HG02852 (cell line): ENCODE measurements around the gene SMIM45.

Source experiments
- ATAC-seq: cut with Tn5 transposase; IDR thresholded peaks from one replicate; pipeline ENCODE4 v1.9.1; 2021; ENCODE audit warnings: mild to moderate bottlenecking, moderate library complexity; ENCODE audit not compliant: unreplicated experiment

Gene SMIM45

GRCh38 chr22:41998361-41999261, 46.7 kb downstream of the SMIM45 start, which contains the start of gene WBP2NL:
Gene WBP2NL, plus strand, starts transcription at chr22:41998788. Its CDS starts 31 bp downstream, at chr22:41998819.
- ATAC-seq = peak; percentile 85

- ATAC-seq = no peak
Measured at GRCh38 chr22:42000466-42000865, 48.5 kb downstream of the SMIM45 start.

- ATAC-seq = no peak
Measured at GRCh38 chr22:42001121-42001520, 49.2 kb downstream of the SMIM45 start.

GRCh38 chr22:42001706-42002105, 49.8 kb downstream of the SMIM45 start:
- ATAC-seq = no peak

GRCh38 chr22:42007922-42008321, 56.0 kb downstream of the SMIM45 start:
- no peak for ATAC-seq
